Activated CD8-positive, alpha-beta T cell treated with anti-CD3 and anti-CD28 coated beads for 36 hours (primary cell): ENCODE data around the gene DNAH9. TPM values are rescaled to one million over a fixed set of nuclear protein-coding genes. Genes with fewer than 3 reads are reported as not detected.

Source experiments
- ATAC-seq: fragments of 200-7000 bp; cut with Tn5 transposase; one replicate; pipeline ENCODE4 v1.10.0; 2021; ENCODE audit warnings: mild to moderate bottlenecking, moderate library complexity
- CTCF ChIA-PET: fragments of 350-600 bp; sonication (Branson Sonifier 250); formaldehyde crosslinking; loops from one replicate; lab custom pipeline; 2021; ENCODE audit warnings: antibody characterized with exemption; lab: Charles Lee
- POLR2A ChIA-PET: fragments of 350-600 bp; sonication (Branson Sonifier 250); formaldehyde crosslinking; loops from one replicate; lab custom pipeline; 2021; ENCODE audit warnings: antibody characterized with exemption; lab: Charles Lee
- DNase-seq: peaks from one replicate; pipeline ENCODE4 v3.0.0-alpha.2; 2020
- H3K27ac Mint-ChIP-seq: one replicate; pipeline ENCODE4 v1.8.0; 2021; ENCODE audit warnings: mild to moderate bottlenecking, mixed read lengths
- H3K27me3 Mint-ChIP-seq: one replicate; pipeline ENCODE4 v1.8.0; 2021; ENCODE audit warnings: mixed read lengths
- H3K36me3 Mint-ChIP-seq: one replicate; pipeline ENCODE4 v1.8.0; 2021; ENCODE audit warnings: low read depth, mixed read lengths
- H3K4me1 Mint-ChIP-seq: one replicate; pipeline ENCODE4 v1.8.0; 2021; ENCODE audit warnings: low read depth, mixed read lengths
- H3K4me3 Mint-ChIP-seq: one replicate; pipeline ENCODE4 v1.8.0; 2021; ENCODE audit warnings: mild to moderate bottlenecking, moderate library complexity, mixed read lengths
- H3K9me3 Mint-ChIP-seq: one replicate; pipeline ENCODE4 v1.8.0; 2021; ENCODE audit warnings: mixed read lengths
- CTCF ChIP-seq: fragments of 200-600 bp; IDR thresholded peaks from one replicate; pipeline ENCODE4 v1.8.0; 2022; ENCODE audit warnings: antibody characterized with exemption, mild to moderate bottlenecking
- intact Hi-C: fragments of 100-400 bp; cut with micrococcal nuclease; formaldehyde crosslinking; loops from one replicate; pipeline ENCODE4 v1.10.0; 2022
- total RNA-seq, 2 experiments: library from RNA; stranded (reverse); gene quantifications; one replicate each; pipeline ENCODE4 v1.2.3, GENCODE V29; 2021

Gene DNAH9
- total RNA-seq, 2 experiments from 2014 or later, result not detected

GRCh38 chr17:11898526-11899235 is 300.4 kb downstream of the DNAH9 start:
- TF ChIP-seq CTCF, result no peak
- Mint-ChIP-seq H3K27ac (no peak overlapping the region), H3K36me3 (no peaks in the 10 kb centered on the region), H3K4me3 (no peak overlapping the region), H3K9me3 (no peaks in the 10 kb centered on the region), H3K4me1 (no peaks in the 10 kb centered on the region), H3K27me3 (peaks cover 8% of the 10 kb centered on the region)
- DNase-seq (no peak), ATAC-seq (no peak)
- intact Hi-C loops, result no loop called here
- ChIA-PET CTCF (no interaction called here), POLR2A (no interaction called here)

- no peak overlapping the region for H3K4me3 Mint-ChIP-seq
- intact Hi-C loops, result no loop called here
- H3K27me3 Mint-ChIP-seq, result peaks cover 8% of the 10 kb centered on the region
- ChIA-PET CTCF (no interaction called here), POLR2A (no interaction called here)
- no peak for DNase-seq
- no peak overlapping the region for H3K27ac Mint-ChIP-seq
- no peak for ATAC-seq
- H3K36me3 Mint-ChIP-seq, result no peaks in the 10 kb centered on the region
- H3K9me3 Mint-ChIP-seq, result no peaks in the 10 kb centered on the region
- TF ChIP-seq CTCF, result no peak
- no peaks in the 10 kb centered on the region for H3K4me1 Mint-ChIP-seq
Observed at GRCh38 chr17:11899537-11899942, 301.3 kb downstream of the DNAH9 start.

- no peak for DNase-seq
- CTCF ChIA-PET, result no interaction called here
Observed at GRCh38 chr17:11900041-11900476, 301.8 kb downstream of the DNAH9 start.

GRCh38 chr17:11900655-11901054 is 302.4 kb downstream of the DNAH9 start:
- no peaks in the 10 kb centered on the region for H3K36me3 Mint-ChIP-seq
- ATAC-seq, result no peak
- H3K4me1 Mint-ChIP-seq, result no peaks in the 10 kb centered on the region
- ChIA-PET POLR2A (no interaction called here), CTCF (no interaction called here)
- TF ChIP-seq CTCF, result no peak
- H3K9me3 Mint-ChIP-seq, result no peaks in the 10 kb centered on the region
- no peak overlapping the region for H3K4me3 Mint-ChIP-seq
- intact Hi-C loops, result no loop called here
- no peak overlapping the region for H3K27ac Mint-ChIP-seq
- H3K27me3 Mint-ChIP-seq, result peaks cover 8% of the 10 kb centered on the region
- DNase-seq, result no peak

More at GRCh38 chr17:11900041-11900476, 301.8 kb downstream of the DNAH9 start:
- no peak for ATAC-seq
- intact Hi-C loops, result no loop called here
- POLR2A ChIA-PET, result no interaction called here
- Mint-ChIP-seq H3K4me3 (no peak overlapping the region), H3K27ac (no peak overlapping the region), H3K36me3 (no peaks in the 10 kb centered on the region), H3K9me3 (no peaks in the 10 kb centered on the region), H3K27me3 (peaks cover 8% of the 10 kb centered on the region), H3K4me1 (no peaks in the 10 kb centered on the region)
- no peak for TF ChIP-seq CTCF

GRCh38 chr17:11901931-11902330 is 303.7 kb downstream of the DNAH9 start:
- DNase-seq (no peak), ATAC-seq (no peak)
- no peaks in the 10 kb centered on the region for H3K4me1 Mint-ChIP-seq
- no peak overlapping the region for H3K27ac Mint-ChIP-seq
- ChIA-PET POLR2A (no interaction called here), CTCF (interaction anchor here (0.6 kb wide), 1 partner anchor 110 kb away, joined by 4 read pairs; no protein-coding TSS in a partner anchor)
- no peaks in the 10 kb centered on the region for H3K36me3 Mint-ChIP-seq
- TF ChIP-seq CTCF, result no peak
- intact Hi-C loops, result no loop called here
- H3K27me3 Mint-ChIP-seq, result peaks cover 8% of the 10 kb centered on the region
- no peaks in the 10 kb centered on the region for H3K9me3 Mint-ChIP-seq
- H3K4me3 Mint-ChIP-seq, result no peak overlapping the region
